Stromal cell of bone marrow (primary cell): ENCODE measurements around the gene ARL3.
"Not testable (repeated sequence)": the region's sequence is repeated elsewhere in the genome, so short reads cannot be mapped to it uniquely, and the experiment has no call there.

Source experiments
- DNase-seq: peaks from one replicate; pipeline ENCODE4 v3.0.0-alpha.2; 2012; ENCODE audit warnings: low read depth

Gene ARL3

DNA sequence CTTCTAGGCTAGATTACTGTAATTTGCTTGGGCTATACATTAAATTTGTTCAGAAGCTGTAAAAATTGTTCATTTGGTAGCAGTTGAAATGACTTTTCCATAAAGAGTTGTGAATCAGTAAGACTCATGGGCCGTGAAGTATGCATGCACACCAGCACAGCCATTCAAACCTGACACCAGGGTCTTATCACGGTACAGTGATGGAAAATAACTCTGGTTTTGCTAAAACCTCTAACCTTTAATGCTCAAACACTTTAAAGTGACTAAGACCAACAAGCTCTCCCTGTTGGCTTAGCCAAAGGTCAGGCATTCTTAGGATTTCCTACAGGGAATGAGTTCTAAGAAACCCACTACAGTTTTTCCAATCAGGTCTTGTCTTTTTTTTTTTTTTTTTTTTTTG lies 11.5 kb downstream of the ARL3 start:
- DNase-seq, result no peak

GRCh38 chr10:102701796-102702195 lies 12.4 kb downstream of the ARL3 start:
- DNase-seq, result no peak

DNA sequence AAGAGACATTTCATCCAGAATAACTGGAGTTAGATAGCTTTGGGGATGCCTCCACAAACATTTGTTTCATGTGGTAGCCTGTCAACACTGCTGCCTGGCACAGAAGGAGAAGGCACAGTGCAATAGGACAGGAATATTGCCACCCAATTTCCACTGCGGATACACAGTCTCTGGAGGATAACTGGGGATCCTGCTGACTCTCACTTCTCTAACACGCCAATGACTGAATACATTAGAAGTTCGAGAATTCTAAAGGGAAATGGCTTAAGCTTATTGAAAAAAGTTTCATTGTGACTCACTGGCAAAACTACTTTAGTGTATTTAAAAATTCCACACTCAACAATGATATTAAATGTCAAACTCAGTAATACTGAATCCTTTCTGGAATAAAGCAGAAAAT lies 12.9 kb downstream of the ARL3 start:
- no peak for DNase-seq

DNA sequence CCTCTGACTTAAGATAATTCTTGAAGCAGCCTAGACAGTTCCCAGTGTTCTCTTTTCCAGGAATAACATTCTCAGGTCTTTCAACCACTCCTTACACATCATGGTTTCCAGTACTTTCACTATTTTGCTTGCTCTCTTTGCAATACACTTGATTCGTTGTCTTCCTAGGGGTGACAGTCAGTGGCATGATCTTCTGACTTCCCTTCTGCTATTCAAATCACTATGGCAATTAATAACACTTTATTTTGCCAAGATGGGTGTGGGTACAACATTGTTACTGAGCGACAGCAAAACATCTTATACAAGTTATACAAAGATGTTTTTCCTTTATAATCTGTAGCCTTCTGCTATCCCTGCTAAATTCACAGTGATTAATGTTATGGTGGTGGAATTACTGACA lies 15.3 kb downstream of the ARL3 start:
- DNase-seq, result no peak

GRCh38 chr10:102696736-102697135 lies 17.5 kb downstream of the ARL3 start:
- no peak for DNase-seq

GRCh38 chr10:102695401-102695800 lies 18.8 kb downstream of the ARL3 start:
- DNase-seq, result not testable (repeated sequence)

GRCh38 chr10:102691285-102692066 lies 22.7 kb downstream of the ARL3 start:
- no peak for DNase-seq

- no peak for DNase-seq
These were observed 30.5 kb downstream of the ARL3 start for GRCh38 chr10:102683736-102684135.

- no peak for DNase-seq
These were observed 31.2 kb downstream of the ARL3 start for GRCh38 chr10:102682981-102683380.

GRCh38 chr10:102682416-102682815 lies 31.8 kb downstream of the ARL3 start:
- DNase-seq, result no peak

DNA sequence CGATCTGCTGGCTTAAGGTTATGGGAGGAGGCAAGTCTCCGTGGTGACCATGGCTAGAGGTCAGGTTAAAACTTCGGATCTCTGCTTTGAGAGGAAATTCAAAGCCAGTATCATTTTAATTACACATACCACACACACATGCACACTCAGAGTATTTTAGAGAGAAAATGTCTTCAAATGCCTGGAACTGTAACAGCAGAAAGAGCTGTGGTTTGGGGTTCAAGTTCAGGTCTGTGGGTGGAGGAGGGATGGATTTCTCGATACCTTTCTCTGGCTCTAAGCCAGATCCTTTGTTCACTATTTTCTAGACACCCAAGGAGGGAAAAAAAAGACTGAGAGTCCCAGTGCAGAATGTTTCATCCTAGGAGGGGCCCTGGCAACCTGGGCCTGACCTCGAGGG lies 32.5 kb downstream of the ARL3 start:
- no peak for DNase-seq

DNA sequence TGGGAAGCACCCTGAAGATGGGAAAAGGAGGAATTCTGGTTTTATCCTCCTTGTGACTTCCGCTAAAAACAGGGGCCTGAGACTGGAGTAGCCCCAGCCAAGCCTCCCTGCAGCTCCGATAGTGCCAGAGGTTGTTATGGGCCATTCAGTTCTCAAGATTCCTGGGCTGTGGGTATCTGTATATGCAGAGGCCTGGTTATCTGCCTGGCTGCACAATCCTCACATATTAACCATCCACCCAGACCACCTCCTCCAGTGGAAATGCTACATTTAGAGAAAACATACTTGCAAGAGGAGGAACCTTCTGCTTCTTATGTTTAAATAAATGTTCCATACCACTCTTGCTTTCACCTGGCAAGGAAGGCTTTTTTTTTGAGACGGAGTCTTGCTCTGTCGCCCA lies 34.6 kb downstream of the ARL3 start:
- DNase-seq, result no peak

DNA sequence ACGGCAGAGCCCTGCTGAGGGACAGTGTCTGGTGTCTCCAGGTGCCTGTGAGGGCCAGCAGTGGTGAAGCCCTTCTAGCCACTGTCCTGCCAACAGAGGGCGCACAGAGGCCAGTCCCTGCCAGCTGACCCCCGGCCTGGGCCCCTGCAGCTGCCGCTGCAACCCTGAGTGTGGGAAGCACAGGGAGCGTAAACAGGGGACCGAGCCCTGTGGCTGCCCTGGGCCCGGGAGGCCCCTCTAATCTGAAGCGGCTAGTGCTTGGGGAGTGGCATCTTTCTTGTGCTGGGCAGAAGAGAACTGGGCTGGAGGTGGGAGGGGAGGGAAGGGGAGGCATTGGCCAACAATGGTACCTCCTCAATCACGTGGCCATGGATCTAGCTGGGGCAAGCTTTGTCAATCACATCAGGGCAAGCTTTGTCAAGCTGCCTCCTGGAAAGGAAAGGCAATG lies 35.3 kb downstream of the ARL3 start:
- DNase-seq, result no peak

DNA sequence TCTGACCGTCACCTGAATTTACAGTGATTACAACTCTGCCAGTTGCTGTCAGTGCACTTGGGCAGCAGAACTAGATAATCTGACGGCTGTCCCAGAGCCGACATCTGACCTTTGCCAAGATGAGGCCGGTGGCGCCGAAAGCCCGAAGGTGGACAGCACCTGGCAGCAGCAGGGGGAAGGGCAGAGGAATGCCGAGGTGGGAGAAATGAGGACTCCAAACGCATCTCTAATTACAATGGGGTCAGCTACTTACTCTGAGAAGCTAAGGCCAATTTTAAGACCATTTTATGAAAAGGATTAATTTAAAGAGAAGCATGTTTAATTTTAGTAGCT lies 36.2 kb downstream of the ARL3 start:
- no peak for DNase-seq

- DNase-seq, result no peak
These were observed 36.7 kb downstream of the ARL3 start for GRCh38 chr10:102677331-102678067.

GRCh38 chr10:102676534-102677315 lies 37.5 kb downstream of the ARL3 start:
- no peak for DNase-seq

GRCh38 chr10:102675666-102676533 lies 38.3 kb downstream of the ARL3 start:
- peak; percentile 58 for DNase-seq

- no peak for DNase-seq
These were observed 39.1 kb downstream of the ARL3 start for GRCh38 chr10:102675011-102675665.

- no peak for DNase-seq
These were observed 39.6 kb downstream of the ARL3 start for GRCh38 chr10:102674566-102674965.

DNA sequence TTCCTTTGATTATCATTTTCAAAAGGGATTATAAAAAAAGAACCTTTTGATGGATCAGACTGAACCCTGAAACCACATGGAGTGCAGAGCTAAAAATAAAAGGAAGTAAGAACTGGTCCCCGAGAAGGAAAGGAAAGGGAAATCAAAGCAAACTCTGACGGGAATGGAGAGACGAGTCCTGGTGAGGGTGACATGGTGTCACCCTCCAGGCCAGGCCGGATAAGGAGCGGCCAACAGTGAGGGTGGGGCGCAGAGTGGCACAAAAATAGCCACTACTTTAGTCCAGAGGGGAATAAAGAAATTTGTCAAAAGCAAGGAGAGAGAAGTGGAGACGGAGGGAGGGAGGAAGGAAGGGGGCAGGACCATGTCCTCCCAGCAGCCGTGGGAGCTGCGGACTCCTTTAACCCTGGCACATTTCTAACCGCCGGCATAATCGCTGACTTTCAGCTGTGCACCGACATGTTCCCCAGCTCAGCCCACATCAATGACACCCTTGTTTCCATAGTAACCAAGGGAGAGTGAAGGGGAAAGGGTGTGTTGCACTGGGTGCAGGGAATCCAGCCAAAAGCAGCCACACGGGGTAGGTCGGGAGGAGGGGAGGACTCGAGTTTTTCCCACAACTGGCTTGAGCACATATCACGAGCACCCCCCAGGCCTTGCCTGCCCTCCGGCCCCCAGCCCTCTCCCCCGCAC lies 40.2 kb downstream of the ARL3 start:
- DNase-seq, result peak; percentile 56
